HCT116 (cell line): Measurements from ENCODE around the gene C10orf88. TPM values are rescaled to one million over a fixed set of nuclear protein-coding genes. Genes with fewer than 3 reads are reported as not detected.

ENCODE experiments used
- ATAC-seq: fragments of 200-7000 bp; cut with Tn5 transposase; 2 replicates; pipeline ENCODE4 v1.9.1; 2020; ENCODE audit warnings: mild to moderate bottlenecking, moderate library complexity
- BruUV-seq: library from RNA; stranded (reverse); fragments of 400-500 nt; replicated peaks from 2 replicates; lab custom pipeline; 2021; lab: Mats Ljungman, UMichigan
- CTCF ChIA-PET: fragments of 300-600 bp; sonication (Branson Sonifier 250); formaldehyde crosslinking; loops from one replicate; lab custom pipeline; 2021; ENCODE audit warnings: antibody characterized with exemption; lab: Charles Lee
- POLR2A ChIA-PET: fragments of 300-600, 350-600 bp; sonication (Branson Sonifier 250); formaldehyde crosslinking; loops from one replicate; lab custom pipeline; 2021; ENCODE audit warnings: antibody characterized with exemption; lab: Charles Lee
- RAD21 ChIA-PET, 2 experiments: fragments of 300-600 bp; sonication (Branson Sonifier 250); formaldehyde crosslinking; loops; one replicate each; lab custom pipeline; 2023; ENCODE audit warnings: low total read pairs in 2 of 2; ENCODE audit not compliant: uncharacterized antibody in 2 of 2, unreplicated experiment in 2 of 2, low non-redundant PET in 1 of 2; lab: Charles Lee
- DNase-seq: peaks from one replicate; pipeline ENCODE4 v3.0.0-alpha.2; 2010; ENCODE audit warnings: low read depth, low spot score
- H2AFZ ChIP-seq: fragments of 200-600 bp; shearing (Covaris generic), sonication (generic); 2 replicates; pipeline ENCODE4 v1.6.1; 2017; ENCODE audit warnings: low read depth, mixed run types, mixed read lengths, antibody characterized with exemption, low read length; ENCODE audit not compliant: poor library complexity, severe bottlenecking
- H3K27ac ChIP-seq: 2 replicates; pipeline ENCODE4 v1.5.1; 2012; ENCODE audit warnings: low read depth, low read length
- H3K27me3 ChIP-seq: fragments of 200-600 bp; sonication (generic); 2 replicates; pipeline ENCODE4 v1.6.1; 2016; ENCODE audit warnings: mixed run types, low read length, mixed read lengths; ENCODE audit not compliant: insufficient read depth
- H3K36me3 ChIP-seq, 2 experiments: fragments of 200-500 bp in 1 of 2; fragments of 200-600 bp in 1 of 2; sonication (Bioruptor generic) in 1 of 2; sonication (generic) in 1 of 2; 2 replicates each; pipeline versions ENCODE4 v1.5.1 to v1.6.1; 2014 to 2016; ENCODE audit warnings: low read length in 2 of 2, inconsistent platforms in 1 of 2, mixed read lengths in 1 of 2, mixed run types in 1 of 2; ENCODE audit not compliant: insufficient read depth in 2 of 2, control insufficient read depth in 1 of 2
- H3K4me1 ChIP-seq, 2 experiments: fragments of 200-600 bp in 1 of 2; sonication (generic) in 1 of 2; 2 replicates each; pipeline versions ENCODE4 v1.5.1 to v1.6.1; 2012 to 2017; ENCODE audit warnings: low read length in 2 of 2, inconsistent platforms in 1 of 2, mild to moderate bottlenecking in 1 of 2, mixed read lengths in 1 of 2, mixed run types in 1 of 2, moderate library complexity in 1 of 2; ENCODE audit not compliant: insufficient read depth in 2 of 2, control insufficient read depth in 1 of 2
- H3K4me2 ChIP-seq: fragments of 200-600 bp; sonication (generic); 2 replicates; pipeline ENCODE4 v1.6.1; 2017; ENCODE audit warnings: mixed run types, low read length, mixed read lengths
- H3K4me3 ChIP-seq, 2 experiments: fragments of 200-600 bp in 1 of 2; sonication (generic) in 1 of 2; replicated peaks in 1 of 2; 2 replicates each; pipeline ENCODE4 v1.5.1; 2011 to 2016; ENCODE audit warnings: low read length in 2 of 2, control low read depth in 1 of 2, low read depth in 1 of 2, mild to moderate bottlenecking in 1 of 2, mixed read lengths in 1 of 2, mixed run types in 1 of 2
- H3K79me2 ChIP-seq: fragments of 200-600 bp; sonication (generic); 2 replicates; pipeline ENCODE4 v1.6.1; 2017; ENCODE audit warnings: mild to moderate bottlenecking, mixed run types, low read length, moderate library complexity, mixed read lengths; ENCODE audit not compliant: insufficient read depth
- H3K9ac ChIP-seq: fragments of 200-600 bp; sonication (generic); 2 replicates; pipeline ENCODE4 v1.6.1; 2016; ENCODE audit warnings: low read length, mixed read lengths
- H3K9me2 ChIP-seq: fragments of 200-600 bp; sonication (generic), shearing (Covaris generic); 2 replicates; pipeline ENCODE4 v1.6.1; 2017; ENCODE audit warnings: mixed run types, mild to moderate bottlenecking, moderate library complexity; ENCODE audit not compliant: insufficient read depth
- H3K9me3 ChIP-seq, 2 experiments: fragments of 200-500 bp in 1 of 2; fragments of 200-600 bp in 1 of 2; sonication (Bioruptor generic) in 1 of 2; sonication (generic) in 1 of 2; 2 replicates each; pipeline ENCODE4 v1.6.1; 2014 to 2017; ENCODE audit warnings: low read length in 2 of 2, mixed read lengths in 2 of 2, inconsistent platforms in 1 of 2, low read depth in 1 of 2, mild to moderate bottlenecking in 1 of 2, mixed run types in 1 of 2, moderate library complexity in 1 of 2; ENCODE audit not compliant: control insufficient read depth in 1 of 2, insufficient read depth in 1 of 2
- H4K20me1 ChIP-seq: fragments of 200-600 bp; sonication (generic), shearing (Covaris generic); 2 replicates; pipeline ENCODE4 v1.6.1; 2017; ENCODE audit warnings: mixed run types, mild to moderate bottlenecking, moderate library complexity; ENCODE audit not compliant: insufficient read depth
- CBX3 ChIP-seq: IDR thresholded peaks from 2 replicates; pipeline ENCODE4 v1.6.1; 2012; ENCODE audit warnings: low read depth
- CEBPB ChIP-seq: IDR thresholded peaks from 2 replicates; pipeline ENCODE4 v1.6.1; 2012; ENCODE audit warnings: low read depth
- EGR1 ChIP-seq: IDR thresholded peaks from 2 replicates; pipeline ENCODE4 v1.6.1; 2012; ENCODE audit warnings: low read depth
- ELF1 ChIP-seq: IDR thresholded peaks from 2 replicates; pipeline ENCODE4 v1.6.1; 2012; ENCODE audit warnings: low read depth, borderline replicate concordance
- JUND ChIP-seq: IDR thresholded peaks from 2 replicates; pipeline ENCODE4 v1.6.1; 2012
- MAX ChIP-seq: IDR thresholded peaks from 2 replicates; pipeline ENCODE4 v1.6.1; 2012
- POLR2AphosphoS5 ChIP-seq: IDR thresholded peaks from 2 replicates; pipeline ENCODE4 v1.6.1; 2011; ENCODE audit warnings: mild to moderate bottlenecking, low read depth, low read length, moderate library complexity
- RAD21 ChIP-seq: IDR thresholded peaks from 2 replicates; pipeline ENCODE4 v1.6.1; 2012; ENCODE audit warnings: low read depth, mild to moderate bottlenecking
- REST ChIP-seq: IDR thresholded peaks from 2 replicates; pipeline ENCODE4 v1.6.1; 2012; ENCODE audit warnings: low read depth
- SIN3A ChIP-seq: IDR thresholded peaks from 2 replicates; pipeline ENCODE4 v1.6.1; 2012; ENCODE audit warnings: low read depth
- SRF ChIP-seq: IDR thresholded peaks from 2 replicates; pipeline ENCODE4 v1.6.1; 2012; ENCODE audit warnings: low read depth
- TCF7L2 ChIP-seq: IDR thresholded peaks from 2 replicates; pipeline ENCODE4 v1.7.0; 2011; ENCODE audit warnings: borderline replicate concordance, inconsistent platforms; ENCODE audit not compliant: insufficient read depth, insufficient read length; ENCODE audit errors: extremely low read depth
- YY1 ChIP-seq: IDR thresholded peaks from 2 replicates; pipeline ENCODE4 v1.6.1; 2011; ENCODE audit warnings: low read length, low read depth, moderate library complexity, mild to moderate bottlenecking; ENCODE audit not compliant: insufficient replicate concordance; ENCODE audit errors: extremely low read depth
- ZFX ChIP-seq: fragments of 450-650 bp; IDR thresholded peaks from 2 replicates; pipeline ENCODE4 v1.6.1; 2017
- ZNF274 ChIP-seq: fragments of 200-500 bp; sonication (Bioruptor generic); IDR thresholded peaks from 2 replicates; pipeline ENCODE4 v1.6.1; 2014; ENCODE audit warnings: mild to moderate bottlenecking, low read depth, low read length, inconsistent platforms
- intact Hi-C: fragments of 100-400 bp; cut with micrococcal nuclease; formaldehyde crosslinking; loops from 2 replicates; pipeline ENCODE4 v1.10.0; 2022
- total RNA-seq: library from RNA; stranded (reverse); gene quantifications from one replicate; pipeline ENCODE4 v1.2.1, GENCODE V29; 2021; ENCODE audit not compliant: unreplicated experiment
- TF ChIP-seq, protein P1 (sequence below), 3 experiments: fragments of 200-600 bp in 1 of 3; sonication (generic) in 1 of 3; IDR thresholded peaks in 2 of 3; conservative IDR thresholded peaks in 1 of 3; 2 replicates each; pipeline ENCODE4 v1.5.1; 2012 to 2017; ENCODE audit warnings: low read depth in 2 of 3, low read length in 2 of 3, antibody characterized with exemption in 1 of 3, borderline replicate concordance in 1 of 3, control low read depth in 1 of 3, mild to moderate bottlenecking in 1 of 3, mixed read lengths in 1 of 3, mixed run types in 1 of 3, moderate library complexity in 1 of 3; ENCODE audit not compliant: insufficient read depth in 1 of 3
- TF ChIP-seq, protein P2 (sequence below): IDR thresholded peaks from 2 replicates; pipeline ENCODE4 v1.6.1; 2012

Gene C10orf88
- total RNA-seq, 1 experiment from 2014 or later: 16.2 TPM

GRCh38 chr10:122931088-122931906, 22.7 kb downstream of the C10orf88 start (continued):
- TF ChIP-seq, protein P1, sequence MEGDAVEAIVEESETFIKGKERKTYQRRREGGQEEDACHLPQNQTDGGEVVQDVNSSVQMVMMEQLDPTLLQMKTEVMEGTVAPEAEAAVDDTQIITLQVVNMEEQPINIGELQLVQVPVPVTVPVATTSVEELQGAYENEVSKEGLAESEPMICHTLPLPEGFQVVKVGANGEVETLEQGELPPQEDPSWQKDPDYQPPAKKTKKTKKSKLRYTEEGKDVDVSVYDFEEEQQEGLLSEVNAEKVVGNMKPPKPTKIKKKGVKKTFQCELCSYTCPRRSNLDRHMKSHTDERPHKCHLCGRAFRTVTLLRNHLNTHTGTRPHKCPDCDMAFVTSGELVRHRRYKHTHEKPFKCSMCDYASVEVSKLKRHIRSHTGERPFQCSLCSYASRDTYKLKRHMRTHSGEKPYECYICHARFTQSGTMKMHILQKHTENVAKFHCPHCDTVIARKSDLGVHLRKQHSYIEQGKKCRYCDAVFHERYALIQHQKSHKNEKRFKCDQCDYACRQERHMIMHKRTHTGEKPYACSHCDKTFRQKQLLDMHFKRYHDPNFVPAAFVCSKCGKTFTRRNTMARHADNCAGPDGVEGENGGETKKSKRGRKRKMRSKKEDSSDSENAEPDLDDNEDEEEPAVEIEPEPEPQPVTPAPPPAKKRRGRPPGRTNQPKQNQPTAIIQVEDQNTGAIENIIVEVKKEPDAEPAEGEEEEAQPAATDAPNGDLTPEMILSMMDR (IDR thresholded peaks at IDR 0.05 in 2 of 3, conservative IDR thresholded peaks at IDR 0.05 in 1 of 3; ENCODE audit: borderline replicate concordance in 1 of 3, insufficient read depth in 1 of 3, low read depth in 2 of 3, low read length in 2 of 3): no peak
- no peak for TF ChIP-seq RAD21
- no peak for TF ChIP-seq CBX3
- no peak for TF ChIP-seq EGR1
- TF ChIP-seq TCF7L2: no peak
- TF ChIP-seq, protein P2, sequence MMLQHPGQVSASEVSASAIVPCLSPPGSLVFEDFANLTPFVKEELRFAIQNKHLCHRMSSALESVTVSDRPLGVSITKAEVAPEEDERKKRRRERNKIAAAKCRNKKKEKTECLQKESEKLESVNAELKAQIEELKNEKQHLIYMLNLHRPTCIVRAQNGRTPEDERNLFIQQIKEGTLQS: no peak
- TF ChIP-seq JUND: no peak
- no peak for TF ChIP-seq YY1
- no peak for TF ChIP-seq ELF1
- no peak for TF ChIP-seq ZFX
- TF ChIP-seq SRF: no peak

DNA sequence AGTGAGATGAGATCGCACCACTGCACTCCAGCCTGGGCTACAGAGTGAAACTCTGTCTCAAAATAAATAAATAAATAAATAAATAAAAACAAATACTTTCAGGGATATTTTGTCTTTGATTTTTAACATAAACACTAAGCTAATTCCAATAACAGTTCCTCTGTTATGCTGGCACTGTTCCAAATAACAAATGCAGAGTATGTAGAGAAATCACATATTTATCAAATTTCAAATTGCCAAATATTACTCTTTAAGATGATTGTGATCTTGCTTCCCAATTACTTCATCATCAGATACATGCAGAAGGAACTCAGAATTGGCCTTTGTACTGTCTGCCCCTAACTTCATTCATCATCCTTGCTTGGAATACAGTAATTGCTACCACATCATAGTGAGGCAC, 23.9 kb downstream of the C10orf88 start:
- no peak overlapping the region for H3K27ac ChIP-seq
- H3K36me3 ChIP-seq: 0 out of 4 replicates have a peak, but pooled peaks cover 3 to 4% of the 10 kb centered on the region in 2 experiments
- H3K9me3 ChIP-seq: no peaks in the 10 kb centered on the region
- H3K79me2 ChIP-seq: no peaks in the 10 kb centered on the region
- CTCF ChIA-PET: no interaction called here
- intact Hi-C loops: no loop called here
- TF ChIP-seq ZNF274 (no peak), POLR2AphosphoS5 (no peak), YY1 (no peak), CEBPB (no peak), MAX (no peak), SIN3A (no peak), EGR1 (no peak), REST (no peak), SRF (no peak)
- H4K20me1 ChIP-seq: no peaks in the 10 kb centered on the region
- no peak overlapping the region for H3K9ac ChIP-seq
- no peak overlapping the region for H3K4me2 ChIP-seq
- no TSS peak for BruUV-seq
- POLR2A ChIA-PET: no interaction called here
- H3K9me2 ChIP-seq: no peaks in the 10 kb centered on the region
- no peak overlapping the region for H2AFZ ChIP-seq
- H3K4me3 ChIP-seq: no peak overlapping the region
- no peak for DNase-seq
- no peaks in the 10 kb centered on the region for H3K27me3 ChIP-seq
- RAD21 ChIA-PET: no interaction called here
- no peaks in the 10 kb centered on the region for H3K4me1 ChIP-seq
- no peak for ATAC-seq
